H1 (cell line): ENCODE measurements around the gene ORC6. TPM values are rescaled to one million over a fixed set of nuclear protein-coding genes. Genes with fewer than 3 reads are reported as not detected.
"Not testable (repeated sequence)": the region's sequence is repeated elsewhere in the genome, so short reads cannot be mapped to it uniquely, and the experiment has no call there.

ENCODE experiments used
- CTCF ChIA-PET: fragments of 300-600 bp; sonication (Branson Sonifier 250); formaldehyde crosslinking; loops from one replicate; lab custom pipeline; 2021; ENCODE audit not compliant: partially characterized antibody; lab: Charles Lee
- POLR2A ChIA-PET: fragments of 300-600 bp; sonication (Branson Sonifier 250); formaldehyde crosslinking; loops from one replicate; lab custom pipeline; 2021; ENCODE audit warnings: inconsistent platforms; ENCODE audit not compliant: partially characterized antibody; lab: Charles Lee
- DNase-seq, 2 experiments: peaks; one replicate each; pipeline versions ENCODE4 v3.0.0 to v3.0.0-alpha.2; 2010 to 2022; ENCODE audit warnings: low spot score in 2 of 2, low read depth in 1 of 2, mixed read lengths in 1 of 2
- FAIRE-seq: peaks from 2 replicates; lab custom pipeline; 2011; peaks lifted over from hg19 to GRCh38; lab: Jason Lieb, UNC
- H2AFZ ChIP-seq: 2 replicates; pipeline ENCODE4 v1.8.1; 2012; ENCODE audit warnings: low read length, inconsistent platforms
- H2AK5ac ChIP-seq: 2 replicates; pipeline ENCODE4 v1.6.1; 2013; ENCODE audit warnings: low read depth, low read length
- H2BK120ac ChIP-seq: replicated peaks from 2 replicates; pipeline ENCODE3; 2013; ENCODE audit warnings: low read depth, low read length, inconsistent platforms
- H2BK12ac ChIP-seq: 2 replicates; pipeline ENCODE4 v1.6.1; 2013; ENCODE audit warnings: low read depth, low read length
- H2BK15ac ChIP-seq: 2 replicates; pipeline ENCODE4 v1.6.1; 2013; ENCODE audit warnings: low read length
- H2BK20ac ChIP-seq: 2 replicates; pipeline ENCODE4 v1.6.1; 2013; ENCODE audit warnings: low read length
- H2BK5ac ChIP-seq: 2 replicates; pipeline ENCODE4 v1.6.1; 2013; ENCODE audit warnings: low read depth, low read length
- H3K14ac ChIP-seq: 2 replicates; pipeline ENCODE4 v1.6.1; 2013; ENCODE audit warnings: inconsistent platforms; ENCODE audit not compliant: insufficient read length
- H3K18ac ChIP-seq: 2 replicates; pipeline ENCODE4 v1.6.1; 2013; ENCODE audit warnings: low read length; ENCODE audit errors: extremely low read depth
- H3K23ac ChIP-seq: 2 replicates; pipeline ENCODE4 v1.6.1; 2013; ENCODE audit warnings: inconsistent platforms; ENCODE audit not compliant: insufficient read length
- H3K23me2 ChIP-seq: 2 replicates; pipeline ENCODE4 v1.6.1; 2013; ENCODE audit warnings: low read depth, low read length
- H3K27ac ChIP-seq: 2 replicates; pipeline ENCODE4 v1.6.1; 2011; ENCODE audit warnings: low read depth, low read length, inconsistent platforms
- H3K27me3 ChIP-seq, 4 experiments: replicated peaks in 1 of 4; 1 replicate in 1 of 4; 2 replicates in 3 of 4; pipeline versions ENCODE4 v1.6.1 to v1.8.1; 2011 to 2013; ENCODE audit warnings: low read length in 3 of 4, mild to moderate bottlenecking in 3 of 4, inconsistent platforms in 2 of 4, mixed read lengths in 2 of 4, moderate library complexity in 1 of 4; ENCODE audit not compliant: control insufficient read depth in 3 of 4, insufficient read depth in 3 of 4; ENCODE audit errors: extremely low read depth in 1 of 4
- H3K36me3 ChIP-seq, 4 experiments: 2 replicates each; pipeline versions ENCODE4 v1.6.1 to v1.8.1; 2011 to 2013; ENCODE audit warnings: mild to moderate bottlenecking in 4 of 4, low read length in 3 of 4, moderate library complexity in 2 of 4, control low read depth in 1 of 4, inconsistent platforms in 1 of 4; ENCODE audit not compliant: insufficient read depth in 4 of 4, control insufficient read depth in 2 of 4
- H3K4ac ChIP-seq: replicated peaks from 2 replicates; pipeline ENCODE3; 2013; ENCODE audit warnings: low read length, low read depth, mixed read lengths, inconsistent platforms; ENCODE audit not compliant: insufficient read length
- H3K4me1 ChIP-seq, 4 experiments: replicated peaks in 1 of 4; 1 replicate in 1 of 4; 2 replicates in 3 of 4; pipeline versions ENCODE4 v1.6.1 to v1.8.1; 2011 to 2013; ENCODE audit warnings: low read length in 3 of 4, inconsistent platforms in 2 of 4, mixed read lengths in 1 of 4; ENCODE audit not compliant: insufficient read depth in 4 of 4, control insufficient read depth in 3 of 4
- H3K4me2 ChIP-seq, 2 experiments: 2 replicates each; pipeline versions ENCODE4 v1.6.1 to v1.8.1; 2011 to 2013; ENCODE audit warnings: low read depth in 2 of 2, low read length in 2 of 2, control low read depth in 1 of 2, inconsistent platforms in 1 of 2, mild to moderate bottlenecking in 1 of 2; ENCODE audit not compliant: insufficient read depth in 1 of 2
- H3K4me3 ChIP-seq, 4 experiments: fragments of 200-600, 300-600 bp in 1 of 4; sonication (generic), shearing (Covaris generic), sonication (Bioruptor Twin) in 1 of 4; 2 replicates each; pipeline versions ENCODE4 v1.5.1 to v1.8.1; 2011 to 2016; ENCODE audit warnings: low read length in 4 of 4, low read depth in 3 of 4, control low read depth in 2 of 4, inconsistent platforms in 2 of 4, mild to moderate bottlenecking in 2 of 4, mixed read lengths in 1 of 4, moderate library complexity in 1 of 4; ENCODE audit not compliant: insufficient read depth in 2 of 4; ENCODE audit errors: extremely low read depth in 1 of 4
- H3K56ac ChIP-seq: replicated peaks from 2 replicates; pipeline ENCODE3; 2013; ENCODE audit warnings: low read depth, mild to moderate bottlenecking, mixed read lengths, low read length, inconsistent platforms; ENCODE audit not compliant: insufficient read length
- H3K79me1 ChIP-seq: 2 replicates; pipeline ENCODE4 v1.6.1; 2013; ENCODE audit warnings: low read depth, low read length, control low read depth
- H3K79me2 ChIP-seq, 2 experiments: 2 replicates each; pipeline versions ENCODE4 v1.6.1 to v1.8.1; 2012 to 2013; ENCODE audit warnings: low read length in 2 of 2, mild to moderate bottlenecking in 2 of 2, inconsistent platforms in 1 of 2; ENCODE audit not compliant: insufficient read depth in 2 of 2, control insufficient read depth in 1 of 2
- H3K9ac ChIP-seq, 4 experiments: replicated peaks in 1 of 4; 1 replicate in 1 of 4; 2 replicates in 3 of 4; pipeline versions ENCODE4 v1.6.1 to v1.8.1; 2011 to 2013; ENCODE audit warnings: low read depth in 3 of 4, low read length in 3 of 4, control low read depth in 2 of 4, mild to moderate bottlenecking in 2 of 4, moderate library complexity in 2 of 4, inconsistent platforms in 1 of 4; ENCODE audit errors: extremely low read depth in 1 of 4
- H3K9me3 ChIP-seq, 2 experiments: 2 replicates each; pipeline versions ENCODE4 v1.6.1 to v1.8.1; 2012 to 2013; ENCODE audit warnings: mild to moderate bottlenecking in 2 of 2, moderate library complexity in 2 of 2, control low read depth in 1 of 2, inconsistent platforms in 1 of 2, low read depth in 1 of 2, low read length in 1 of 2, mixed read lengths in 1 of 2; ENCODE audit not compliant: insufficient read depth in 2 of 2
- H4K20me1 ChIP-seq, 2 experiments: replicated peaks in 1 of 2; 2 replicates each; pipeline versions ENCODE3 to v1.8.1; 2011 to 2013; ENCODE audit warnings: inconsistent platforms in 2 of 2, low read length in 2 of 2, mild to moderate bottlenecking in 1 of 2; ENCODE audit not compliant: insufficient read depth in 2 of 2, control insufficient read depth in 1 of 2
- H4K5ac ChIP-seq: 2 replicates; pipeline ENCODE4 v1.6.1; 2013; ENCODE audit warnings: low read length, low read depth, mixed read lengths, inconsistent platforms; ENCODE audit not compliant: insufficient read length
- H4K8ac ChIP-seq: 2 replicates; pipeline ENCODE4 v1.8.0; 2013; ENCODE audit warnings: mild to moderate bottlenecking, moderate library complexity, low read length, inconsistent platforms; ENCODE audit not compliant: insufficient read depth; ENCODE audit errors: extremely low read depth
- H4K91ac ChIP-seq: replicated peaks from 2 replicates; pipeline ENCODE3; 2013; ENCODE audit warnings: low read length, mixed read lengths, inconsistent platforms; ENCODE audit not compliant: insufficient read length
- WGBS, 2 experiments: shearing (Covaris generic) in 1 of 2; methylation state at CpG; one replicate each; pipeline versions ENCODE4 v1.1.6 to v1.1.7; 2013 to 2015; ENCODE audit warnings: low lambda C conversion rate in 2 of 2, mixed read lengths in 2 of 2, inconsistent platforms in 1 of 2, low coverage in 1 of 2, missing lambda C conversion rate in 1 of 2; ENCODE audit not compliant: insufficient replicate concordance in 2 of 2, insufficient coverage in 1 of 2, insufficient read length in 1 of 2; ENCODE audit errors: extremely low coverage in 1 of 2, missing lambda C conversion rate in 1 of 2; 5-methylcytosine and 5-hydroxymethylcytosine counted together
- polyA plus RNA-seq, 7 experiments: library from polyadenylated mRNA; depleted of rRNA in 3 of 7; stranded (reverse) in 5 of 7; unstranded in 2 of 7; fragments of >200 nt in 5 of 7; fragments of 200-250 nt in 2 of 7; gene quantifications; 1 replicate in 5 of 7; 2 replicates in 1 of 7; 4 replicates in 1 of 7; pipeline versions ENCODE4 v1.2.1 to v1.2.3, GENCODE V29; 2011 to 2013; ENCODE audit warnings: missing spikeins in 2 of 7, mixed read lengths in 2 of 7
- total RNA-seq: library from RNA; stranded (reverse); fragmentation: NEBNext Ultra II Directional; extraction: Animal tissue kit (Norgen Biotek cat#: 25700); gene quantifications from 2 replicates; pipeline ENCODE4 v1.2.1, GENCODE V29; 2021

ORC6 gene
- total and polyA plus RNA-seq, 2 of the 8 experiments (the other 6 are each of a cell fraction or from before 2014, with no cell fraction given), result 41.8 to 67.4 TPM

GRCh38 chr16:46677943-46678342 lies 11.5 kb upstream of the ORC6 start:
- H4K8ac ChIP-seq, H3K23me2 ChIP-seq, FAIRE-seq, H2BK20ac ChIP-seq, H3K14ac ChIP-seq, H2BK5ac ChIP-seq, H3K56ac ChIP-seq, H3K9ac ChIP-seq, H2BK15ac ChIP-seq, H3K27ac ChIP-seq, H2BK12ac ChIP-seq, H3K18ac ChIP-seq, H3K79me2 ChIP-seq, H3K4ac ChIP-seq, H2AK5ac ChIP-seq, H3K27me3 ChIP-seq, H2BK120ac ChIP-seq, H3K4me2 ChIP-seq, H3K4me1 ChIP-seq, H4K20me1 ChIP-seq, H4K91ac ChIP-seq, H3K9me3 ChIP-seq, H4K5ac ChIP-seq, H2AFZ ChIP-seq, DNase-seq, H3K4me3 ChIP-seq, H3K23ac ChIP-seq, H3K79me1 ChIP-seq: not testable (repeated sequence)
- WGBS, 2 experiments, result 93% methylated on average over 1 of the region's 1 CpG; no CpG with 5 or more reads in 1 of the 2 experiments
- peaks cover 8 to 47% (median 25%) of the 10 kb centered on the region in 4 experiments for H3K36me3 ChIP-seq
- CTCF ChIA-PET, result interaction anchor here (0.7 to 1.3 kb wide), 4 partner anchors 12 to 125 kb away, joined by 3 to 5 read pairs (median 4); partner anchors contain the start of gene ORC6
- POLR2A ChIA-PET, result interaction anchor here (0.6 to 1.1 kb wide), 3 partner anchors 12 to 51 kb away, joined by 3 read pairs; partner anchors contain the start of gene ORC6

GRCh38 chr16:46681867-46682266 lies 7.6 kb upstream of the ORC6 start:
- H3K4me3 ChIP-seq, H3K27me3 ChIP-seq, H3K9me3 ChIP-seq, H2BK5ac ChIP-seq, H3K27ac ChIP-seq, H3K23ac ChIP-seq, H4K5ac ChIP-seq, DNase-seq, H4K20me1 ChIP-seq, H2BK120ac ChIP-seq, H3K14ac ChIP-seq, CTCF ChIA-PET, H3K56ac ChIP-seq, H3K79me1 ChIP-seq, H3K23me2 ChIP-seq, H2AFZ ChIP-seq, H3K9ac ChIP-seq, H2BK20ac ChIP-seq, H3K18ac ChIP-seq, H4K8ac ChIP-seq, H3K4me1 ChIP-seq, H4K91ac ChIP-seq, H2BK15ac ChIP-seq, H2BK12ac ChIP-seq, H2AK5ac ChIP-seq, H3K4me2 ChIP-seq, H3K4ac ChIP-seq, POLR2A ChIA-PET, FAIRE-seq: not testable (repeated sequence)
- 93% methylated on average over 2 of the region's 2 CpGs; no CpG with 5 or more reads in 1 of the 2 experiments for WGBS, 2 experiments
- peaks cover 10 to 48% of the 10 kb centered on the region in 2 experiments; a peak in 3 of 4 replicates for H3K79me2 ChIP-seq
- peaks cover 8 to 32% (median 15%) of the 10 kb centered on the region in 4 experiments; a peak in 7 of 8 replicates for H3K36me3 ChIP-seq
